Stimulated activated CD8-positive, alpha-beta memory T cell treated with anti-CD3 and anti-CD28 coated beads, Interleukin-12 subunit alpha, Interleukin-12 subunit beta, amount 100 ng/mL, for 24 hours (primary cell): ENCODE measurements around the gene BRSK1.

Source experiments
- DNase-seq: peaks from one replicate; pipeline ENCODE4 v3.0.0-alpha.2; 2020; ENCODE audit errors: extremely low read depth

BRSK1 gene

DNA sequence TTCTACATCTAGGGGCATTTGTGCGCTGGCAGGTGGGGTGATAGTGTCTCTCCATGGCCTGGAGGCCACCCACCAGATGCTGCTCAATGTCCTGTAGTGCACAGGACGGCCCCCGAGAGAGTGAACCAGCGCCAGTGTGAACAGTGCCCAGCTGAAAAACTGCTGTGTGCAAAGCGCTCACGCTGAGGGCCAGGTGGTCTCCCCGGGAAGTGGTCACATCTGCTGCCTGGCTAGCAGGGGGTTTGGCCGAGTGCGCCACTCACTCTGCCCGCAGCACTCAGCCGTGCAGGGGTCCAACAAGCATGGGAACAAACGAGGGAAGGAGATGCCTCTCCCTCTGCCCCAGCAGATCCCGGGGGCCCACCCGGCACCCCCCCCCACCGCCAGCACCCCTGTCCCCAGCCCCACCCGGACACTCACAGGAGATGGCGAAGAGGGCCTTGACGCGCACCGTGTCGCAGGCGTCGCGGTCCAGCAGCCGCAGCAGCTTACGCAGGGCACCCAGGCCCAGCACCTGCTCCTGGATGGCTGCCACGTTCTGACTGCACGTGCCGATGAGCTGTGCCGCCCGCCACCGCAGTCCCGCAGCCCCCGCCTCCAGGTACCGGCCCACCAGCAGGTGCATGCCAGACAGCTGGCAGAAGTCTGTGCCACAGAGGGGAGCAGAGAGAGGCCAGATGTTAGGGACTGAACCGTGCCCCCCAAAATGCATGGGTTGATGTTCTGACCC, 9.7 kb upstream of the BRSK1 start:
- DNase-seq = no peak

DNA sequence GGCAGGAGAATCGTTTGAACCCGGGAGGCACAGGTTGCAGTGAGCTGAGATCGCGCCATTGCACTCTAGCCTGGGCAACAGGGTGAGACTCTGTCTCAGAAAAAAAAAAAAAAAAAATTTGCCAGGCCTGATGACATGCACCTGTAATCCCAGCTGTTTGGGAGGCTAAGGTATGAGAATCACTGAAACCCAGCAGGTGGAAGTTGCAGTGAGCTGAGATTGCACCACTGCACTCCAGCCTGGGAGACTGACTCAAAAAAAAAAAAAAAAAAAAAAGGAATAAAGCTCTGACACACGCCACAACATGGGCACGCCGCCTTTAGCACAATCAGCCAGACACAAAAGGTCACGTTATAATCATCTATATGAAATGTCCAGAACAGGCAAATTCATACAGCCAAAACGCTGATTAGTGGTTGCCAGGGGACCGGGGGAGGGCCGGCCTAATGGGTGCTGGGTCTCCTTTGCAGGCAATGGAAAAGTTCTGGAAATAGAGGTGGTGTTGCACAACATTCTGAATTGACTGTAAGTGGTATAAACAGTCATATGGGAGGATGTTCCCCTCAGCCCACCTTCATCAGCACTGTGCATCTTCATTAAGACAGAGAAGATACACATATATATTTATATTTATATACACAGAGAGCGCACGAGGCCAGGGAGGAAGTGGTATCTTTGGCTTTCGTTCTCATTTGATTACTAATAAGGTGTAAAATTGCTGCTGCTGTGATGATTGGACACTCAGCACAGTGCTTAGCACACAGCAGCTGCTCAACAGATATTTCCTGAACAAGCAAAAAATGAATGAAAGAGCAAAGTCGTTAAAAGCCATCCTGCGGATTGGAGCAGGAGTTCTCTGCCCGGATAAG, 7.7 kb upstream of the BRSK1 start:
- DNase-seq = no peak

DNA sequence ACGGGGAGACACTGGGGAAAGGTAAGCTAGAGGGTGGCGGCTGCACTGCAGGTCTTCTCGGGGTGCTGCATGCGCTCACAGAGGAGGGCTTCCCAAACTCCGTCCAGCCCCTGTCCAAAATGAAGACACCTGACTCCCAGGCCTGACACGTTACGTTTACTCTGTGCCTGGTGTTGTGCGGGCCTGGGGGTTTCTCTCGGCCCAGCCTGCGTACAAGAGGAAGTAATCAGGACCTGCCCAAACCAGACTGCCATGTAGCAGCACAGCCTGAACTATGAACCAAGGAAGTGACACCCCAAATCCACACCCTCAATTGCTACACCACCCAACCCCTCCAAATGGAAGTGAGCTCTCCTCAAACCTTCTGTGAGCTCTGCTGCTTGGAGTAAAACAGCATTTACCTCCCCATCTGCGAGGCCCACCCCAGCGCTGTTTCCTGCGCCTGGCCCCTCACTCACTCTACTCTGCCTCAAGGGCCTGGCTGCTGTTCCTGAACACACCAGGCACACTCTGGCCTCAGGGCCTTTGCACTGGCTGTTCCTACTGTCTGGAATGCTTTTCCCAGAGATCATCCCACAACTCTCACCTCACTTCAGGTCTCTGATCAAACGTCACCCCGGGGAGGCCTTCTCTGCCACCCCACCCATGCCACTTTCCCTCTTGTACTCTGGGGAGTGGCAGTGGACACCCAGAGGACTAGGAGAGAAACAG, 6.9 kb upstream of the BRSK1 start:
- no peak for DNase-seq

DNA sequence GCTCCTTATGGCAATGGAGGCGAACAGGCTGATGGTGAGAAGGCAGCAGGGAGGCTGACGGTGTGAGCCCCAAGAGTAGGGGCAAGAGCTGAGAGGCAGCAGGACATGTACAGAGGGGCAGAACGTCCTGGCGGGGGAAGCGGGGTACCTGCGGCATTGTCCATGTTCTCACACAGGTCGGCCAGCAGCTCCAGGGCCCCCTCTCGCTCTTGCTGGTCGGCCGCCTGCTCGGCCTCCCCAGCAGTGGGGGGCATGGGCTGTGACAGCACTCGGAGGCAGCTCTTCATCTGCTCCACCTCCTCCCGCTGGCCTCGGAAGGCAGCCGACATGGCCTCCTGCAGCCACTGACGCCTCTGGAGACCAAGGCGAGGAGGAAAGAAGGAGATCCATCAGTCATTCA, 6.3 kb upstream of the BRSK1 start:
- DNase-seq = no peak

DNA sequence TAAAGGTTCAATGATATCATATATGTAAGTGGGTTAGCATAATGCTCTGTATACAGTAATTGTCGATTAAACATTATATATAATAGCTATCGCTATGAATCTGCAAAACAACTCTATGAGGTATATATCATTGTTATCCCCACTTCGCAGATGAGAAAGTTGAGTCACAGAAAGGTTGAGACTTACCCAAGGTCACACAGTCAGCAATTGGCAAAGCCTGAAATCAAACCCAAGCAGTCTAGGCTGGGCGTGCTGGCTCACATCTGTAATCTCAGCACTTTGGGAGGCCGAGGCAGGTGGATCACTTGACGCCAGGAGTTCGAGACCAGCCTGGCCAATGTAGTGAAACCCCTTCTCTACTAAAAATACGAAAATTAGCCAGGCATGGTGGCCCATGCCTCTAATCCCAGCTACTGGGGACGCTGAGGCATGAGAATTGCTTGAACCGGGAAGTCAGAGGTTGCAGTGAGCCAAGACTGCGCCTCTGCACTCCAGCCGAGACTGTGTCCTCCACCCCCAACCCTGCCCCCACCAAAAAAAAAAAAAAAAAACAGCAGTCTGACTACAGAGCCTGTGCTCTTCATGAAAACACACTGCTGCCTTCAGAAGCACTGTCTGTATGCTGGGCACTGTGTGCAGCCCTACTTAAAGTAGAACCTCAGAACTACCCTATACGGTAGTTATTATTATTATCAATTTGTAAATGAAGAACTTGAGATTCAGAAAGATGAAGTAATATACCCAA, 5.2 kb upstream of the BRSK1 start:
- DNase-seq = no peak

DNA sequence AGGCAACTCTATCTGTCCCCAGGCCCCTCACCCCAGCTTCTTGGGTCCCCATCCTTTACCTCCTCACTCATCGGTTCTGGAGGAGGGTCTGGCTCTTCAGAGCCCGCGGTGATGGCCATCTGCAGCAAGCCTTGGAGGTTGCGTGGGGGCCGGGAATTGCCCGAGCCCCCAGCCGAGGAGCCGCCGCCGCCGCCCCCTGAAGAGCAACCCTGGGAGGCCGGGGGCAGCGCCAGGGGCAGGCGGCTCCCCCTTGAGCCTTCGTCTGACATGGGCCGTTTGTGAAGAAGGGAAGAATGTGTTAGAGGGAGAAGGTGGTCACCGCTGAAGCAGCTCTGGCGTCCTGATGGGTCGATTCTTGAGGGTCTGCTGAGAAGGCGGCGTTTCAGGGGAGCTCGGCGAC, 4.5 kb upstream of the BRSK1 start:
- no peak for DNase-seq

DNA sequence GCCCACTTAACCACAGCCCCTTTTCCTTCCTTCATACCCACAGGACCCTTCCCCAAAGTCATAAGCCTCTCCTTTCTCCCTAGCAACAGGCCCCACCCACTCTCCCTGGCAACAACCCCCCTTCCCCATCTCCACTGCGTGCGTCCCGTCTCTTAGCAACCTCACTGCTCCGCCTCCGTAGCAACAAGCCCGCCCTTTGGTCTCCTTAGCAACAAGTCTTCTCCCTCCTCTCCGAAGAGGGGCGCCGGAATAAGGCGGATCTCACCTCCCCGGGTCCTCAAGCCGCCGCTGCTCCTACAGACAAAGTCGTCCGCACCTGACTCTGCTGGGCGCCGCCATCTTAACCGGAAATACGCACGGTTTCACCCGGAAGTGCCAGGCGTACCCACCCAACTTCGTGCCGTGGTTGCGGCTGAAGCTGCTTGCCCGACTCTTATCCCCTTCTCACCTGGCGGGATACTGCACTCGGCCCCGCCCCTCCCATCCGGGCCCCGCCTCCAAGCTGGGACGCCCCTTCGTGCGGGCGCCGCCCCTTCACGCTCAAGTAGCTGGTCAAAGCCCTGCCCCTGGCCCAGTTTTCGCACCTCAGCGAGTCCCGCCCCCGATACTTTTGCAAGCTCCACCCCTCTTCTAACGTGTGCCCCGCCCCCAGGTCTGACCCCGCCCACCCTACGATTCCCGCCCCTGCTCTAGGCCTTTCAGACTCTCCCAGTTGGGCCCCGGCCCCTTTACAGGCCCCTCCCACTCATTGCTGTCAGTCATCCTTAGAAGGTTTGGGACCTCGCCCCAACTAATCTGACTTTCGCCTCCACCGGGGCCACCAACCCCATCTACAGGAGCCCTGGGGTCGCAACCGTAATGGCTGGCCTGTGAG, 3.8 kb upstream of the BRSK1 start, which contains the start of gene HSPBP1:
HSPBP1 (minus strand) TSS at position 341 of the 874 bp plus-strand sequence. CDS start 502 bp downstream, outside the sequence.
- peak; percentile 85 for DNase-seq

DNA sequence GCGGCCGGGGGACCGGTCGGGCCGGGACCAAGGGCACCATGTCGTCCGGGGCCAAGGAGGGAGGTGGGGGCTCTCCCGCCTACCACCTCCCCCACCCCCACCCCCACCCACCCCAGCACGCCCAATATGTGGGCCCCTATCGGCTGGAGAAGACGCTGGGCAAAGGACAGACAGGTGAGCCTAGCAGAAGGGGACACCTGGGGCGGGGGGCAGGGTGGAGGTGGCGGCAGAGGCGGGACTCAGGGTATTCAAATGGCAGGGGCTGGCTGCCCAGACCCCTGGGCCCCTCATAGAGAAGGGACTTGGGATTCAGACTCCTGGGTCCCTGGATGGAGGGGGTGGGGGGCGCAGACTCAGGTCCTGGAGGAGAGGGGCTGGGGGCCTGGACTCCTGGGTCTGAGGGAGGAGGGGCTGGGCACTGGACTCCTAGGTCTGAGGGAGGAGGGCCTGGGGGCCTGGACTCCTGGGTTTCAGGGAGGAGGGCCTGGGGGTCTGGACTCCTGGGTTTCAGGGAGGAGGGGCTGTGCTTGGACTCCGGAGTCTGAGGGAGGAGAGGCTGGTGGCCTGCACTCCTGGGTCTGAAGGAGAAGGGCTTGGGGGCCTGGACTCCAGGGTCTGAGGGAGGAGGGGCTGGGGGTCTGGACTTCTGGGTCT, 735 bp downstream of the BRSK1 start:
- no peak for DNase-seq

DNA sequence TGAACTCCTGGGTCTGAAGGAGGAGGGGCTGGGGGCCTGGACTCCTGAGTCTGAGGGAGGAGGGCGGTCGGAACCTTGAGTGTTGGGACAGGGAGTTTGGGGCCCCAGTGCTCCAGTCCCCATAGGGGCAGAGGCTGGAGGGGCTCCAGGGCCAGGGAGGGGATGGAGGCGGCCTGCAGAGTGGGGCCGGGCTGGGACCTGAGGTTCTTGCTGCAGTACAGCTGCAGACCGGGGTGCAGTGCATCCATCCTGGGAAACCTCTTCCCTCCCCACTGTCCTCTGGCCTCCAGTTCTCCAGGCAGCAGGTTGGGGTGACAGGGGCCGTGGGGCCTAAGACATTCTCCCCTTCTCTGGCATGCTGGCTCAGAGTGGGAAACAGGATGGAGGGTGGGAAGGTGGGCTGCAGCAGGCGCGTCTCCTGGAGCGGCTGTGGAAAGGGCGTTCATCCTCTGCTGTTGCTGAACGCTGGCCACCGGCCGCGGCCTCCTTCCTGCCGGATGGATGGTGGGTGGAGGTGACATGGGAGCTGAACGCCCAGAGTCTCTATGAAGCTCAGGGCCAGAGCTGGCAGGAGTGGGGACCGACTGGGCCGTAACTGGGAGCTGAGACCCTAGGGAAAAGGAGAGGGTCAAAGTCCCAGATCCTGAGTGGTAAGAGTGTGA, 1.6 kb downstream of the BRSK1 start:
- no peak for DNase-seq

DNA sequence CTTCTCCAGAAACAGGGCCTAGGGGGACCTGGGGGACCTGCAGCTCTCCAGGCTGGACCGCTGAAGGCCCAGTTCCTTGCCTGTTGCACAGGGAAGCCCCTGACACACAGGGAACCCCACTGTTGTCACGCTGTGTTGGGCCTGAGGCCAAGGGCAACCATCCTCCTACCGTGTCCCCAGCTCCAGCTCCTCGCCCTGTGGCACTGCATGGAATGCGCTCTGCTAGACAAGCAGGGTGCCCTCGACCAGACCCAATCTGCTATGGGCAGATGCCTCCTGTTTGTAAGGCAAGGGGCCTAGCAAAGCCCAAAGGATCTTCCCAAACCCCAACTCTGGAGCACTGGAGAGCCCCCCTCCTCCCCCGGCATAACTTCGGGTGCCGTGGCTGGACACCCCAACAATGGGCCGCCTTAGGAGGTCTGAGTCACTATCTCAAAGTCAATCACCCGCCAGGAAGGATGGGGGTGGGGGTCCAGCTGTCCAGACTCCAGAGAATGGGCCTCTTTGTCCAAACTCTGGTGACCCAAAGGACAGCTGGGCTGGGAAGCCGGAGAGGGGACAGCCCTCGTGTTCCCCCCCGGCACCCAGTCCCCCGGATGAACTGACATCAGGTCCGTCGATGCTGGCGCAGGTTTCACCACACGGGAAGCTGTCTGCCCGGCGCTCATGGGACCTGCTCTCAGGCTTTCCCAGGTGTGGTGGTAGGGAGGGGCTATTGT, 3.7 kb downstream of the BRSK1 start:
- DNase-seq = no peak

DNA sequence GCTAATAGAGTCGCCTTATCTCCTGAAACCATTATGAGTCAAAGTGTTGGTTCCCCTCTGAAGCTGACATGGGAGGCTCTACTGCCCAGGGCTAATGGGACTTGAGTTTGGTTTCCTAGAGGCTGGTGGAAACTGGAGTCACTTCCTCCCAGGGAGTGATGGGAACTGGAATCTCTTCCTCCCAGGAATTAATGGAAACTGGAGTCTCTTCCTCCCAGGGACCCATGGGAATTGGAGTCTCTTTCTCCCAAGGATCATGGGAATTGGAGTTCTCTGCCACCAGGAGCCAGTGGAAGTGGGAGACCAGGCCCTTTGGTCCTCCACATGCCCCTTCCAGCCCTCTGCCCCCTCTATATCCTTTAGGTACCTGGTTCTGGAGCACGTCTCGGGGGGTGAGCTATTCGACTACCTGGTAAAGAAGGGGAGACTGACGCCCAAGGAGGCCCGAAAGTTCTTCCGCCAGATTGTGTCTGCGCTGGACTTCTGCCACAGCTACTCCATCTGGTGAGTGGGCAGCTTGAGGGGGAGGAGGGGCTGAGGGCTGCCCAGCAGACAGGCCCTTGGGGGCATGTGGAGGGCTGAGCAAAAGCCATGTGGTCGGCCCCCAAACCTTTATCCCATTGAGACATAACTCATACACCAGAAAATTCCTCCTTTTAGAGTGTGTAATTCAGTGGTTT, 5.5 kb downstream of the BRSK1 start:
- no peak for DNase-seq

DNA sequence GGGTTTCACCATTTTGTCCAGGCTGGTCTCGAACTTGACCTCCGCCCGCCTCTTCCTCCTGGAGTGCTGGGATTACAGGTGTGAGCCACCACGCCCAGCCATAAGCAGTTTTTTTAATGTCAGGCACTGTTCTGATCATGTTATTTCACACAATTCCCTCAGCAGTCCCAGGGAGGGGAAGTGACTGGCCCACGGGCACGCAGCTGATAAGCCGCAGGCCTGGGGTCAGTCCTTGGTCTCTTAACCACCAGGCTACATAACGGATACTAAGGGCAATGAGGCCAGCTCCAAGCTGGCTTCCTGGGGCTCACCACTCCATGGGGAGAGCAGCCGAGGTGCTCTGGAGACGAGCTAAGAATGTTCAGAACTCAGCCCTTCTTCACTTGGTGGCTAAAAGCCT, 13.5 kb downstream of the BRSK1 start:
- no peak for DNase-seq

DNA sequence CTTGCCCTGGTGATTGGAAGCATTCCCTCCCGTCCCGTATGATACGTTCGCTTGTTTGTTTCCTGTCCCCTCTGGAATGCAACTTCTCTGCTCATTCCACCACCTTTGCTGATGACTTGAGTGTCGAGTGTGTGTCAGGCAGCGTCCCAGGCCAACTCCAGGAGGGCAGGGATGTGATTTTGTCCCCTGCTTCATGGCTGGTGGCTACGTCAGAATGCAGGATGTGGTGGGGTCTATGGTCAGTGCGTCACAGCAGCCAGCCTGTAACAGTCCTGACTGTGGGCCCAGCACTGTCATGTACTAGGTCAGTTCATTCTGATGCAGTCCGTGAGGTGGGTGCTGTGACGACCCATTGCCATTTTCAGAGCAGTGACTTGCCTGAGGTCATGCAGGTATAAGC, 16.2 kb downstream of the BRSK1 start:
- DNase-seq = no peak

DNA sequence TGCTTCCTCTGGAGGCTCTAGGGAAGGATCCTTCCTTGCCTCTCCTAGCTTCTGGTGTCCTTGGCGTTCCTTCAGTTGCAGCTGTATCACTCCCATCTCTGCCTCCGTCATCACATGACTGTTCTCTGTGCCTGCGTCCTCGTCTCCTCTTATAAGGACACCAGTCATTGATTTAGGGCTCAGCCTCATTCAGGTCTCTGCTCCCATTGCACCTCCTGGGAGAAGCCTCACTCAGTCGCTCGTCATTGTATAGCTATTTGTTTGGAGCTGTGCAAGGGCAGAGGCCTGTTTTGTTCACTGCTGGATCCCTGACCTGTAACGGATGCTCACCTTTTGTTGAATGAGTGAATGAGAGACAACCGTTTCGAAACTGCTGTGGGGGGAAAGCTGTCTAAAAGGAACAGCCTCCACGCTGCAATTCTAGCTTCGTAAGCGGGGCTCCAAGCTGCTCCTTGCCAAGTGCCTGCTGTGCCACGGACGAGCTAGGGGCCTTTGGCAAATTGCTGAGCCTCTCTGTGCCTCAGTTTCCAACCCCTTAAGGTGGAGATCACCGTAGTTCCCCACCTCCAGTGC, 17.2 kb downstream of the BRSK1 start:
- no peak for DNase-seq

DNA sequence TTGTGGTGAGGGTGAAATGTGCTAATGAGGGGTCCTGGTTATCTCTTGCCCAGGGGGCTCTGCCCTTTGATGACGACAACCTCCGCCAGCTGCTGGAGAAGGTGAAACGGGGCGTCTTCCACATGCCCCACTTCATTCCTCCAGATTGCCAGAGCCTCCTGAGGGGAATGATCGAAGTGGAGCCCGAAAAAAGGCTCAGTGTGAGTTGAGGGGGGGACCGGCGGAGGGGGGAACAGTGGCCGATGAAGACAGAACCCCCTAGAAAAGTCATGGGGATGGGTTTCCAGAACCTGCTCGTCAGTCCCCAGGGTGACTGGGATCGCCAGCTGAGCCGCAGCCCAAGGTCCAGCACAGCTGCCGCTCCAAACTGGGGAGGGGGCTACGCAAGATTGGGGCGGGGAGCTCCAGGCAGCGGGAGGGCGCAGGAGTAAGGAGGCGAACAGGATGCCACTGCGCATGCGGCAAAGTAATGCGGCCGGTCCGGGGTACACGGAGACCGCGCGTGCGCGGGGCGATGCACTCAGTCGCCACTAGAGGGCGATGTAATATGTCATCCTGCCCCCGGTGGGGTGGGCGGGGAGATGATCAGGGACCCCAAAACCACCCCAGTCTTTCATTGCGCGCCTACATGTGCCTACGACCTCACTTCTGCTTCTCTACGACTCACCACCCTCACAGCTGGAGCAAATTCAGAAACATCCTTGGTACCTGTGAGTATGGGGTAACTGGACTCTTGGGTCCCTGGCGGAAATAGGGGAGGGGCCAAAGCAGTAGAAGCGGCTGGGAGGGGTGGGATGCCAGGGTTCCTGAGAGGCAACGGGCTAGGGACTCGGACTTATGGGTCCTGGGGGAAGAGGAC, 17.9 kb downstream of the BRSK1 start:
- DNase-seq = peak; percentile 90

DNA sequence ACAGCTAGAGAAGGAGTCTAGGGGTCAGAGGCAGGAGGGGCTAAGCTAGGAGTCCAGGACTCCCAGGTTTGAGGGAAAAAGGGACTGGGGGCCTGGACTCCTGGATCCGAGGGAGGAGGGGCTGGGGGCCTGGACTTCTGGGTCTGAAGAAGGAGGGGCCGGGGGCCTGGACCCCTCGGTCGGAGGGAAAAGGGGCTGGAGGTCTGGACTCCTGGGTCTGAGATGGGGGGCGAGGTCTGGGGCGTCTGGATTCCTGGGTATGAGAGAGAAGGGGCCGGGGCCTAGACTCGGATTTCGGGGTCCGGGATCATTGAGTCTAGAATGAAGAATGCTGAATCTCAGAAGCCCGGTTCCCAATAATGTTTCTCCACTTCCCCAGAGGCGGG, 18.5 kb downstream of the BRSK1 start:
- no peak for DNase-seq

DNA sequence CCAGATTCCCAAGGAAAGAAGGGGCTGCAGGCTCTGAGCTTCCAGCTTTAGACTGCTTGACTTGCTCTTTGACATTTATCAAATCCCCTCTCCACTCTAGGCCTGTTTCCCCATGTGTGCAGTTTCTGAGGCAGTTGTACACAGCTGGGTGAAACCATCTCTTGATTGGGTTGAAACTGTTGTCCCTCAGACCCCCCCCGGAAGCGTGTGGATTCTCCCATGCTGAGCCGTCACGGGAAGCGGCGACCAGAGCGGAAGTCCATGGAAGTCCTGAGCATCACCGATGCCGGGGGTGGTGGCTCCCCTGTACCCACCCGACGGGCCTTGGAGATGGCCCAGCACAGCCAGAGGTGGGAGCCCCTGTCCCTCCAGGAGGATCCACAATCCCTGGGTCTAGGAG, 19.7 kb downstream of the BRSK1 start:
- no peak for DNase-seq
